Transverse colon (tissue), 4 donors: ENCODE data around the gene FBLN5. TPM values are rescaled to one million over a fixed set of nuclear protein-coding genes. Genes with fewer than 3 reads are reported as not detected.
A peak's percentile ranks its signal among the peaks of the same experiment; 100 is the strongest.

Source experiments
- DNase-seq: peaks from one replicate; pipeline ENCODE4 v3.0.0-alpha.2; 2019
- H3K27ac ChIP-seq, 4 donors: fragments of 200-600 bp; sonication (generic); 2 replicates each; pipeline ENCODE4 v1.5.1; 2016 to 2018; ENCODE audit warnings: inconsistent platforms in 4 of 4
- H3K27me3 ChIP-seq: fragments of 200-600 bp; sonication (generic); 2 replicates; pipeline ENCODE4 v1.5.1; 2017; ENCODE audit warnings: inconsistent platforms
- H3K36me3 ChIP-seq, 4 donors: fragments of 200-600 bp; sonication (generic); 2 replicates each; pipeline ENCODE4 v1.5.1; 2017 to 2019; ENCODE audit warnings: inconsistent platforms in 4 of 4
- H3K4me1 ChIP-seq, 4 donors: fragments of 200-600 bp; sonication (generic); 2 replicates each; pipeline ENCODE4 v1.5.1; 2017 to 2020; ENCODE audit warnings: inconsistent platforms in 4 of 4
- H3K4me3 ChIP-seq, 4 donors: fragments of 200-600 bp; sonication (generic); 1 replicate in 1 of 4; 2 replicates in 3 of 4; pipeline versions ENCODE4 v1.5.1 to v1.6.1; 2017 to 2019; ENCODE audit warnings: inconsistent platforms in 4 of 4
- H3K9me3 ChIP-seq, 2 donors: fragments of 200-600 bp; sonication (generic); 2 replicates each; pipeline ENCODE4 v1.5.1; 2017 to 2019; ENCODE audit warnings: inconsistent platforms in 2 of 2
- CTCF ChIP-seq, 5 experiments: fragments of 200-600 bp in 3 of 5; fragments of 450-650 bp in 2 of 5; sonication (generic) in 3 of 5; IDR thresholded peaks; 1 replicate in 2 of 5; 2 replicates in 3 of 5; pipeline ENCODE4 v1.5.1; 2016 to 2017; ENCODE audit warnings: antibody characterized with exemption in 5 of 5, inconsistent platforms in 3 of 5, mild to moderate bottlenecking in 2 of 5, moderate library complexity in 1 of 5
- EP300 ChIP-seq: sonication (generic); formaldehyde crosslinking; IDR thresholded peaks from one replicate; pipeline ENCODE4 v1.6.1; 2017; ENCODE audit warnings: antibody characterized with exemption, low read depth
- POLR2A ChIP-seq: fragments of 450-650 bp; IDR thresholded peaks from one replicate; pipeline ENCODE4 v1.6.1; 2016; ENCODE audit warnings: antibody characterized with exemption, mild to moderate bottlenecking, moderate library complexity
- POLR2AphosphoS5 ChIP-seq, 3 donors: sonication (generic); formaldehyde crosslinking; IDR thresholded peaks; one replicate each; pipeline ENCODE4 v1.6.1; 2016; ENCODE audit warnings: antibody characterized with exemption in 3 of 3
- WGBS, 2 donors: methylation state at CpG; one replicate each; pipeline ENCODE4 v1.1.5; 2018; ENCODE audit warnings: low coverage in 1 of 2; 5-methylcytosine and 5-hydroxymethylcytosine counted together
- in situ Hi-C, 4 donors: fragments of 200-750 bp; cut with MboI; loops; one replicate each; pipeline versions ENCODE4 v1.15.0 to v1.15.1; 2017; ENCODE audit warnings: low sequenced_read_pairs in 3 of 4, low pct_ligation_motif_present in 1 of 4, low pct_unique_long_range_greater_than_20kb in 1 of 4
- intact Hi-C: fragments of 100-400 bp; cut with DNase I; formaldehyde crosslinking; loops from one replicate; pipeline ENCODE4 v1.15.1; 2023; ENCODE audit warnings: low total_unique reads
- total RNA-seq, 4 donors: library from RNA; depleted of rRNA; stranded (reverse); fragments of >200 nt; gene quantifications; one replicate each; pipeline ENCODE4 v1.1.0, GENCODE V29; 2016

The FBLN5 gene
- total RNA-seq, 4 donors from 2014 or later = 14.6 to 120 (median 38.7) TPM

GRCh38 chr14:91964011-91964410 is 16.5 kb upstream of the FBLN5 start:
- Histone ChIP-seq H3K27me3 (no peaks in the 10 kb centered on the region), H3K4me1 (no peaks in the 10 kb centered on the region), H3K36me3 (peaks cover 0 to 8% (median 2%) of the 10 kb centered on the region in 4 donors), H3K4me3 (no peak overlapping the region), H3K9me3 (no peaks in the 10 kb centered on the region), H3K27ac (no peak overlapping the region)
- intact Hi-C loops (no loop called here), in situ Hi-C loops (no loop called here)
- no peak for DNase-seq
- 50 to 60% methylated on average over 1 of the region's 1 CpG for WGBS, 2 donors
- no peak for TF ChIP-seq POLR2A
- no peak for TF ChIP-seq POLR2AphosphoS5 (IDR thresholded peaks at IDR 0.05)

GRCh38 chr14:91963465-91963864 is 16.0 kb upstream of the FBLN5 start:
- H3K27ac ChIP-seq = no peak overlapping the region
- 71 to 79% methylated on average over 6 of the region's 6 CpGs for WGBS, 2 donors
- no peak overlapping the region for H3K4me3 ChIP-seq
- no peaks in the 10 kb centered on the region for H3K27me3 ChIP-seq
- no peak for DNase-seq
- H3K36me3 ChIP-seq = peaks cover 0 to 3% (median 0%) of the 10 kb centered on the region in 4 donors
- H3K9me3 ChIP-seq = no peaks in the 10 kb centered on the region
- in situ Hi-C loops = no loop called here
- TF ChIP-seq POLR2A (no peak), EP300 (peak; percentile 23), POLR2AphosphoS5 (IDR thresholded peaks at IDR 0.05) (peak; percentile 8 to 33 (median 26))
- H3K4me1 ChIP-seq = no peaks in the 10 kb centered on the region
- intact Hi-C loops = no loop called here

GRCh38 chr14:91961297-91962220 is 14.1 kb upstream of the FBLN5 start:
- H3K36me3 ChIP-seq = no peaks in the 10 kb centered on the region
- H3K27me3 ChIP-seq = no peaks in the 10 kb centered on the region
- in situ Hi-C loops = no loop called here
- no peak overlapping the region for H3K4me3 ChIP-seq
- intact Hi-C loops = no loop called here
- no peaks in the 10 kb centered on the region for H3K9me3 ChIP-seq
- H3K4me1 ChIP-seq = no peaks in the 10 kb centered on the region
- 47 to 70% methylated on average over 3 to 14 of the region's 14 CpGs for WGBS, 2 donors
- TF ChIP-seq EP300 (no peak), POLR2AphosphoS5 (IDR thresholded peaks at IDR 0.05) (no peak), POLR2A (no peak), CTCF (IDR thresholded peaks at IDR 0.05) (no peak)
- no peak for DNase-seq
- H3K27ac ChIP-seq = no peak overlapping the region

- intact Hi-C loops (no loop called here), in situ Hi-C loops (no loop called here)
- no peak for DNase-seq
- 40 to 79% methylated on average over 2 to 9 of the region's 9 CpGs for WGBS, 2 donors
- TF ChIP-seq POLR2A (no peak), EP300 (no peak)
- Histone ChIP-seq H3K4me3 (no peak overlapping the region), H3K9me3 (no peaks in the 10 kb centered on the region), H3K27ac (no peak overlapping the region), H3K36me3 (no peaks in the 10 kb centered on the region), H3K4me1 (no peaks in the 10 kb centered on the region), H3K27me3 (no peaks in the 10 kb centered on the region)
Observed at GRCh38 chr14:91957876-91958313, 10.4 kb upstream of the FBLN5 start.

GRCh38 chr14:91956616-91957015 is 9.1 kb upstream of the FBLN5 start:
- Histone ChIP-seq H3K36me3 (no peaks in the 10 kb centered on the region), H3K9me3 (no peaks in the 10 kb centered on the region), H3K27me3 (no peaks in the 10 kb centered on the region), H3K4me1 (no peaks in the 10 kb centered on the region), H3K4me3 (no peak overlapping the region), H3K27ac (no peak overlapping the region)
- TF ChIP-seq CTCF (IDR thresholded peaks at IDR 0.05) (no peak), EP300 (no peak), POLR2AphosphoS5 (IDR thresholded peaks at IDR 0.05) (no peak), POLR2A (no peak)
- in situ Hi-C loops = no loop called here
- intact Hi-C loops = no loop called here
- DNase-seq = no peak
- WGBS, 2 donors = 86 to 87% methylated on average over 3 to 5 of the region's 5 CpGs
